Stimulated activated CD8-positive, alpha-beta memory T cell treated with anti-CD3 and anti-CD28 coated beads, Interleukin-7, amount 100 ng/mL, for 24 hours (primary cell): ENCODE results near the gene TRAF3IP1.
"Not testable (repeated sequence)": the region's sequence is repeated elsewhere in the genome, so short reads cannot be mapped to it uniquely, and the experiment has no call there.

Source experiments
- DNase-seq: peaks from one replicate; pipeline ENCODE4 v3.0.0-alpha.2; 2020; ENCODE audit warnings: low read depth

Gene TRAF3IP1

DNA sequence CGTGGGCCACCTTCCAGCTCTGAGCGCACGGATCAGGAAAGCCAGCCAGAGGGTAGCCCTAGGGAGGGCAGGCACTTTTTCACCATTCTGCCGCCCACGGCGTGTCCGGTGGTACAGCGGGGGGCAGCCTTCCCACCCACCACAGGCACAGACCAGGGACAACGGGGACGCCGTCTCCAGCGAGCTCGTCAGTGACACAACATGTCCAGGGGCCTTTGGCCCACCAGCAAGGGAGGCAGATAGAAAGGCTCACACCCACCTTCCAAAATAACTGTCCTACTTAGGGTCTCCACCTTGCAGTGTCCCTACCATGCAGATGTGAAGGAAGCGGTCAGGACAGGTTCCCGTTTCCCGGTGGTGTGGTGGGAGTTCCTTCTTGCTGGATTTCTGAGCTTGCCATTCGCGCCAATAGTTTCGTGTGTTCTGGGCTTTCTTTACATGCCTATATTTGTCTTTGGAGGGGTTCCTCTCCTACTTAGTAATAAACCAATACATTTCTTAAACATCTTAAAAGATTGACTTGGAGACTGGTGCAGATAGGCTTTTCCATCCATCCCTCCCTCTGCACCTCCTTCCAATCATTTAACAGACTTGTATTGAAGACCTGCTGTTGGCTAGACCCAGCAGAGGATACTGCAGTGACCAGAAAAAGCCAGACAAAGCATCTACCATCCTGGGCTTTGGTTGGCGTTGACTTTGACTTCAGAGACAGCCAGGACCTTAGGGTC is 107.3 kb downstream of the TRAF3IP1 start:
- no peak for DNase-seq

DNA sequence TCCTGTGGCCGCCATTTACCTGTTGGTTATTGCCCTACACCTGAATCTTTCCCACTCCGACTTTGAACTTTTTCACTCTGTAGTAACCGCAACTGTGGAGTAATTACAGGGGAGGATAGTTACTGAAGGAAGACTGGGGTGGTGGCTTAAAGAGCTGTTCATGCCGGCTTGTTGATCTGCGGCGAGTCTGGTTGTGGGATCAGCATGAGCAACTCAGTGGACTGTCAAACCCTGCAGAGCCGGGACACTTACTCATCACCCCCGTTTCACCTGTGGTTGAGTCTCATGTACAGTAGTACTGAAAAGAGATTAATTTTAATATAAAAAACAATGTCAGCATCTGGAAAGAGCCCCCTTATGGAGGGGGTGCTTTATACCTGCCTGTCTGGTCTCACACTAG is 108.5 kb downstream of the TRAF3IP1 start:
- no peak for DNase-seq

DNA sequence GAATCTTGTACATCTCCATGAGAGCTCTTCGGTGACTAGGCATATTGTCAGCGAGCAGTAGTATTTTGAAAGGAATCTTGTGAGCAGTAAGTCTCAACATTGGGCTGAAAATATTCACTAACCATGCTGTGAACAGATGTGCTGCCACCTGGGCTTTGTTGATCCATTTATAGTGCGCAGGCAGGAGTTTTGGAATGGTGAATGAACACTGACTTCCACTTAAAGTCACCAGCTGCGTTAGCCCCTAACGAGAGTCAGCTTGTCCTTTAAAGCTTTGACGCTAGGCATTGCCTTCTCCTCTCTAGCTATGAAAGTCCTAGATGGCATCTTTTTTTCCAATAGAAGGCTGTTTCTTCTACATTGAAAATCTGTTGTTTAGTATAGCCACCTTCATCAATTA is 110.5 kb downstream of the TRAF3IP1 start:
- no peak for DNase-seq

DNA sequence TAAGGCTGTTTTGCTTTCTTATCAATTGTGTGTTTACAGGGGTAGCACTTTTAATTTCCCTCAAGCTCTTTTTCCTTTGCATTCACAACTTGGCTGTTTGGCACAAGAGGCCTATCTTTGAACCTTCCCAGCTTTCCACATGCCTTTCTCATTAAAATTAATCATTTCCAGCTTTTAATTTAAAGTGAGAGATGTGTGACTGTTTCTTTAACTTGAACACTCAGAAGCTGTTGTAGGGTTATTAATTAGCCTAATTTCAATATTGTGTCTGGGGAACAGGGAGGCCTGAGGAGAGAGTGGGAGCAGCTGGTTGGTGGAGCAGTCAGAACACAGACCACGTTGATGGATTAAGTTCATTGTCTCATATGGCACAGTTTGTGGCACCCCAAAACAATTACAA is 111.1 kb downstream of the TRAF3IP1 start:
- DNase-seq: no peak

DNA sequence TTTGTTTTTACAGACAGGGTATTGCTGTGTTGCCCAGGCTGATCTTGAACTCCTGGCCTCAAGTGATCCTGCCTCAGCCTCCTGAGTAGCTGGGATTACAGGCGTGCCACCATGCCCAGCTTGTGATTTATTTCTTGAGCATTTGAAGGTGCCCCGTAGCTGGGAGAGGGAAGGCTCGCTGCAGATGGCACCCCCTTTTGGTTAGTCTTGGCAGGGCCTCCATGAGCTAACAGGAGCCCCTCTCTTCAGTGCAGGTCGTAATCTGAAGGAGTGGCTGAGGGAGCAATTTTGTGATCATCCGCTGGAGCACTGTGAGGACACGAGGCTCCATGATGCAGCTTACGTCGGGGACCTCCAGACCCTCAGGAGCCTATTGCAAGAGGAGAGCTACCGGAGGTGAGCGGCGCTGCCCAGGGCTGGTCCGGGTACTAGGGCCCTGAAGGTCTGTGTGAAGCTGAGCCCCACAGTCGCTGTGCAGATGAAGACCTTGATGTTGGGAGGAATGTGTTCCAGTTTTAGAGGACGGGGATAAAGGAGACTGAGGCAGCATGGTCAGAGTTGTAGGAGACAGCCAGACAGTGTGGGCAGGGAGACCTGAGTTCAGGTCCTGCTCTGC is 113.1 kb downstream of the TRAF3IP1 start:
- no peak for DNase-seq

DNA sequence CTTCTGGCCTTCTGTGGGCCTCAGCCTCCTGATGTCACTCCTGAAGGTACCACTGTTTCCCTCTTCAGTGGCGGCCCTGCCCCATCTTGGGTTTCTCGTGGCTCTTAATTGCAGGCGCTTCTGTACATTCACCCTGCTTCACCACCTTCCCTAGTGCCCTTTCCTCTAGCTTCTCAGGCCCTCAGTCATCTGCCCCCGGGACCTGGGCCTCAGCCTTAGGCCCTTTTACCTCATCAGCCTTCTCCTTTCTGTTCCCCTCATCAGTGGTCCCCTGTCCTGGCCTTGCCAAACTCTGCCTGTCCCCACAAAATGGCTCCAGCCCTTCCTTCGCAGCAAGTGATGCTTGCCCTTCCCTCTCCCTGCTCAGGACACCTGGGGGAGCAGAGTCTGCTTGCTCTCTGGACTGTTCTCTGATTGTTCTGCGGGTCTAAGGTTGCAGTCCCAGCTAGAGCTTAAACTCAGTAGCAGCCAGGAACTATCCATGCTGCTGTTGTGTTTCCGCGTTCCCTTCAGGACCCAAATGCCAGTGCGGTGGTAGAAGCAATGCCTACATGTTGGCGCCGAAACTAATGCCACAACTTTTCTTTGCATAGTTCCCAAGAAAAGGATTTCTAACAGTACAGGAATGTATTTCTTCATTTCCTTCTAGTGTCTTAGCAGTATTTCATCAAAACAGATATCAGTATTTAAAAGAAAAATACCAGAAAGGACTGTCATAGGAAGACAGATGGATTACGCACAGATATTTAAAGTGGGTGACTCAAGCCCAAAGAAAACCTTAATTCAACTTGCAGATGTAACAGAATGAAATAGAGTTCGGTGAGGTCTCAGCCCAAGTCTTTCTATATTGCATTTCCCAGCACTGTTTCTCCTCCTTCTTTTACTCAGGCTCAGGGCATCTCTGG is 113.9 kb downstream of the TRAF3IP1 start:
- DNase-seq: no peak

DNA sequence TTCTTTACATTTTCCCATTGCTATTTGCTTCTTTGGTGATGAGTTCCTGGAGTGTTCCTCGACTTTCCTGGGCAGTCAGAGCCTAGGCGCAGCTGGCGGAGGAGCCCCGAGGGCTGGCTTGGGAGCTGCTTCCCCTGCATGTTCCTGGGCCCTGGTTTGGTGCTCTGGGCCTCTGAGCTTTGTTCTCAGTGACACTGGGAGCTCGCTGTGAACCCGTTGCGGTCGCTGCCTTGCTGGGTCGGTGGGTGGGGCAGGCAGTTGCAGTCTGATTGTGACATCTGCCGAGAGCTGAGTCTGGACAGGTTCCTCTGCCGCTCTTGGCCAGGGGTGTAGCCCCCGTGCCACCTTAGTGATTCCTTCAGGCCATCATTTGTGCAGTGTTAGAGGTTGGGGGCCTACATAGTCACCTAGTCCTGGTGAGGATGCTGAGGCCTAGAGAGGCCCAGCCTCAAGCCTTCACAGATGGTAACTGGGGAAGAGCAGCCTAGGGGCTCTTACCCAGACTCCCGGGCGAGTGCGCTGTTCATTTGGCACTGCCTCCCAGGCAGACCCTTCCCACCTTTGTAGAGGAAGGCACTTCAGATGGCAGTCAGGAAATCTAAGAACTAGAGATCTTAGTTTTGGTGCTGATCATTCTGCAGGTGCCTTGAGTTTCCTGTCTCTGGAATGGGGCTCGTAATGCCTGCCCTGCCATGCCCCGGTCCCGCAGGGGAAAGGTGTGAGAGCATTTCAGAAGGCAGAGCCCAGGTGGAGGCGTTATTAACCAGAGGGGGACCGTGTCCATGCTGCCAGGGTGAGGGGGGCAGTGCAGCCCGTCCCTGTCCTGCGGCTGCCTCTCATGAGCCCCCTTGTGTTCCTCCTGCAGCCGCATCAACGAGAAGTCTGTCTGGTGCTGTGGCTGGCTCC is 114.8 kb downstream of the TRAF3IP1 start:
- DNase-seq: no peak

DNA sequence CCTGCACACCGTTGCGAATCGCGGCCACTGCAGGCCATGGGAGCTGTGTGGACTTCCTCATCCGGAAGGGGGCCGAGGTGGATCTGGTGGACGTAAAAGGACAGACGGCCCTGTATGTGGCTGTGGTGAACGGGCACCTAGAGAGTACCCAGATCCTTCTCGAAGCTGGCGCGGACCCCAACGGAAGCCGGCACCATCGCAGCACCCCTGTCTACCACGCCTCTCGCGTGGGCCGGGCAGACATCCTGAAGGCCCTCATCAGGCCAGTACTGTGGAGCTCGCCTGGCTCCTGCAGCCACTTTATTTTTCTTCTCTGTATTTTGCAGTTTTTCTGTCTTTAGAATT is 115.4 kb downstream of the TRAF3IP1 start:
- no peak for DNase-seq

DNA sequence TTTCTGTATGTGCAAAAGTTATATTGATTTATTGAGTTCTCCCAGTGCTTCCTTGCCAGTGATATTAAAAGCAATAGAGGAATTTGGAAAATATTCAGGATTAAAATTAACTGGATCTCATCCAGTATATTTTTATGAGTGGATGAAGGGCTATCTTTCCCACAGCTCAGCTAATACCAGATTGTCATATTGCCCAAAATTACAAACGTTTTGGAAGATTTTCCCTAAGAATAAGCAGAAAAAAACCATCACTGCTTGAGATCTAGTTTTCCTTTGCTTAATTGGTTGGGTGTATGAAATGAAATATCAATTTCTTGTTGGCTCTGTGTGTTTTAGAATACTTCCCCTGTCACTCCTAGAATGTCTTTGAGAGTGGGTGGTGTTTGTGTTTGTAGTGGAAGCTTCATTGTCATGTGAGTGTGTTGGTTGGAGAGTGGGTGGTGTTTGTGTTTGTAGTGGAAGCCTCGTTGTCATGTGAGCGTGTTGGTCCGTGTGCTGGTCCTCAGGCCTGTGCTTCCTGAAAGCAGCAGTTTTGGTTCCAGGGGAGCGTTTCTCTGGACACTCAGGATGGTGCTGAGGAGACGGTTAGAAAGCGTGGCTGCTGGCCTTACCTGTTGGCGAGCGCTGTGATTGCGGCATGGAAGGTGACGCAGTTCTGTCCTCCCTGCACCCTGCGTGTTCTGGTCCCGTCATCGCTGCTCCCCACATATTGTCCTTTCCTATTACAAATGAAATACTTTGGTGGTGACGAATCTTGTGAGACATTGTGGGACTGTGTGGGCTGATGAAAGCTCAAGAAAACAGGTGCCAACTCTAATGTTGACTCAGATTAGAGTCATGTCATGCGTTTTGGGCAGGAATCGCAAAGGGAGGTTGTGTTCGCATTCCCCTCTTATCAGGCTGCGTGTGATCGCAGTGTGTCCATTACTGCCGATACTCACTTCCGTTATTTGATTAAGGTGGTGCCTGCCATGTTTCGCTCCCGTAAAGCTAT is 118.8 kb downstream of the TRAF3IP1 start:
- DNase-seq: peak; percentile 12

DNA sequence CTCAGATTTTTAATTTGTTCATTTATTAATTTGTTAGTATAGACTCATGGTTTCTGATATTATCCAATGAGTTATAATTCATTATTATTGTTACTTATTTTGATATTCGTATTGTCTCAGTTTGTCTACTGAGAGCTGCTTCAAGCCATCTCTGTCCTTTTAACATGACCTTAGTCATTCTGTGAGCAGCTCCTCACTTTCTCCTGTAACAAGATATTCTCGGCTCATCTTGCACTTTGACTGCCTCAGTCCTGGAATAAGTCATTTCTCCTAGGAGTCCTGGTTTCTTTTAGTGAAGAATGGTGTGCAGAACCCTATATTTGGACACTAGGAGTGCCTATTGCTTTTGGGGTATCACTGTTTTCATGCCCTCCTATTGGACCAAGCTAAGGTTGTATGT is 119.6 kb downstream of the TRAF3IP1 start:
- DNase-seq: no peak

DNA sequence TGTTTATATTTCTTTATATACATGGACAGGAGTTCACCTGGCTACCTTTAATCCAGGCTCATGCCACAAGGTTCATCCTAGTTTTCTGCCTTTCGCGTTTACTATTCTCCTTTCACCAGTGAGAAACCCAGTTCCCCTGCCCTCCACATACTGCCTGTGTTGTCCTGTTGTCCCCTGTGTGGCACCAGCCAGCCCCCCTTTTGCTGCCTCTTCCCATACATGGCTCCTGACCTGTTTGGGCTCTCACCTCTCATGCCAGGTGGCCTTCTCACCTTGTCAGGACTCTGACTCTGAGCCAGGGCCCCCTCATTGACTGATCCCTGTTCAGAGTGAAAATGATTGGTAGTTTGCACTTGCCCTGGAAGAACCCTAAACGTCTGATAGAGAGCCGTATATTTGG is 120.0 kb downstream of the TRAF3IP1 start:
- no peak for DNase-seq

DNA sequence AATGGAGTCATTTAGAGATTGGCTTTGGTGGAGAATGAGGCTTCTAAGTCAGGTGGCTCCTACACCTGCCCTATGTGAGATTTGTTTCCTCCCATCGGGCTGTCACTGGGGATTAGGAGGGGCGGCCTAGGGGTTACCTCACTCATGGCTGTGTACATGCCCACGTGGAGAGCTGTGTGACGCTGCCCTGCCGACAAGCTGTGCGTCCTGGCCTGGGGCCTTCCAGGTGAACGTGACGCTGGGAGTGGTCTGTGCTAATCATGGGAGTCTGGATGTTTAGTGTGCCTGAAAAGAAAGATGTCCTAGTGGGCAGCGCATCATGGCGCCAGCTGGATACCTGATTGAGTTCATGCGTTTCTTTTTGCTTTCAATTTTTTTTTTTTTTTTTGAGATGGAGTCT is 120.4 kb downstream of the TRAF3IP1 start:
- DNase-seq: no peak

DNA sequence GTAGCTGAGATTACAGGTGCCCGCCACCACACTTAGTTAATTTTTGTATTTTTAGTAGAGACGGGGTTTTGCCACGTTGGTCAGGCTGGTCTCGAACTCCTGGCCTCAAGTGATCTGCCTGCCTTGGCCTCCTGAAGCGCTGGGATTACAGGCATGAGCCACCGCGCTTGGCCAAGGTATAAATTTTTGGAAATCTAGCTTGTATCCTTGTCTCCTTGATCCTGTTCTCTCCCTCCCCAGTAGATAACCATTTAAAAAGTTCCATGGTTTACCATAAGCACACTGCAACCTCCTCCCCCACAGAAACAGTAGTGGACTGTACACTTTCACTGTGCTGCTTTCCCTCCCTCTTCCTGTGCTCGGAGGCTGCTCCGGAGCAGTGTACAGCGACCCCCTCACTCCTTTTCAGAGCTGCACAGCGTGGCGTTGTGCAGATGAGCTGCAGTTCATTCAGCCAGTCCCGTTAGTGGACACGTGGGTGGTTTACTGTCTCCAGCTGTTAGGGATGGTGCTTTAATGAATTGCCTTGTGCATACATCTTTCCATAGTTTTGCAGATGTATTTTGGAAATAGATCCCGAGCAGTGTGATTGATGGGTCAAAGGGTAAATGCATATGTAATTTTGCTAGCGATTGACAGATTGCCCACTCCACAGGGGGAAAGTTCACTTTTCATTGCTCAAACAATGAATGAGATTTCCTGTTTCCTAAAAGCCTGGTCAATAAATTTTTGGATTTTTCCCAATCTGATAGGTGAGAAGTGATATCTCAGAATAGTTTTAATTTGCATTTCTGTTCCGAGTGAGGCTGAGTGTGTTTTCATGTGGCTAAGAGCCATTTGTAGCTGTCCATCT is 121.2 kb downstream of the TRAF3IP1 start:
- DNase-seq: no peak

DNA sequence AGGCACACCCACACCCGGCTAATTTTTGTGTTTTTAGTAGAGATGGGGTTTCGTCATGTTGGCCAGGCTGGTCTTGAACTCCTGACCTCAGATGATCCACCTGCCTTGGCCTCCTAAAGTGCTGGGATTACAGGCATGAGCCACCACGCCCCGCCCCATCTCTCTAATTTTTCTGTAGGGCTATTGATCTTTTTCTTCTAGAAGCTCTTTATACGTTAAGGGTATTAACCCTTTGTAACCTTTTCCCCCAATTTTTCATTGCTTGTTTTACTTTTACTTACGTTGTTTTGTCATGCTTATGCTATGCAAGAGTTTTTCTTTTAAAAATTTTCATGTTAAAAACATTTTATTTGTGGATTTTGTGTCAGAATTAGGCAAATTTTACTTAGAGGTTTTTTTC is 121.9 kb downstream of the TRAF3IP1 start:
- DNase-seq: not testable (repeated sequence)

DNA sequence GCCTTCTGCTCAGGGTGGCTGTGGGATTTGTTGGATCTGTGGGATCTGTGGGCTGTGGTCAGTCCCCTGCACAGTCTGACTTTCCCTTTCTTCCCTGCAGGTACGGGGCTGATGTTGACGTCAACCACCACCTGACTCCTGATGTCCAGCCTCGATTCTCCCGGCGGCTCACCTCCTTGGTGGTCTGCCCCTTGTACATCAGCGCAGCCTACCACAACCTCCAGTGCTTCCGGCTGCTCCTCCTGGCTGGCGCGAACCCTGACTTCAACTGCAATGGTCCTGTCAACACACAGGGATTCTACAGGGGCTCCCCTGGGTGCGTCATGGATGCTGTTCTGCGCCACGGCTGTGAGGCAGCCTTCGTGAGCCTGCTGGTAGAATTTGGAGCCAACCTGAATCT is 123.9 kb downstream of the TRAF3IP1 start:
- DNase-seq: no peak

DNA sequence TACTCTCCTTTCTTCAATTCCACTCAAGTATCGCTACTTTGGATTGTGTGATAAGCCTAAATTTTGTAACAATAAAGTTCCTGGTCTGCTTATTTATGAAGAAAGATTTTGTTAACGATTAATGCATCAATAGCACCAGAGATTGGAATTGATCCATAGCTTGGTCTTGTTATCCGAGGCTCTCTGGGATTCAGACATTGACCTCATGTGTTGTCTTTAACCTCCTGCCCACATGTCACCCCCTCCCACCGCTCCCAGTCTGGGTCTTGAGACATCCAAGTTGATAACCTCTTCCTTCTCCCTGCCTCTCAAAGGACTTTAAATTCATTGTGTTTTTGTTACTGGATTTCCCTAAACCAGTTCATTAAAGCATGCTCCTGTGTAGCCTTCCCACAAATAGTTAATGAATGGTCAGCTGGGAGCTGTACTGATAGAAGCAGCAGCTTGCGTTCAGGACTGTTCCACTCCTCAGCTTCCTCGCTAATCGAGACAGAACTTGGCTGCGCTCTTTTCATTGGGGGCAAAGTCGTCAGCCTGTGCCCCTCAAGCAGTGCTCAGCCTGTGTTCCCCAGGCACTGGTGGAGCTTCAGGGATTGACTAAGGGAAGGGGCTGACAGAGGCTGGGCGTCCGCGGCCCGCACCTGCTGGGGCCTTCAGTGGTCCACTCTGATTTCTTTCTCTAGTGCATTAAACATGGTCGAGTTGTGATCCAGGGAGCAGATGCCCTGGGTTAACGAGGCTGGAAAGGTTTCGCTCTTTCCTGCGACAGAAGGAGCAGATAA is 125.3 kb downstream of the TRAF3IP1 start:
- DNase-seq: no peak

DNA sequence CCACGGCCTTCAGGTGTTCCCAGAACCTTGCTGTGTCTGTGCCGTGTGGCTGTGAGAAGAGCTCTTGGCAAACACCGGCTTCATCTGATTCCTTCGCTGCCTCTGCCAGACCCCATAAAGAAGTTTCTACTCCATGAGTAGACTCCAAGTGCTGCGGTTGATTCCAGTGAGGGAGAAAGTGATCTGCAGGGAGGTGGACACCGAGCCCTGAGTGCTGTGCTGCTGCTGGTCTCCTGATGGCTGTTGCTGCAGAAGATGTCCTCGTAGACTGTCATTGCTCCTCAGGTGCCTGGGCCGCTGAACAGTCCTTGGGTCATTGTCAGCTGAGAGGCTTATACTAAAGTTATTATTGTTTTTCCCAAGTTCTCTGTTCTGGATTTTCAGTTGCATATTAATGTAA is 126.1 kb downstream of the TRAF3IP1 start:
- DNase-seq: no peak

DNA sequence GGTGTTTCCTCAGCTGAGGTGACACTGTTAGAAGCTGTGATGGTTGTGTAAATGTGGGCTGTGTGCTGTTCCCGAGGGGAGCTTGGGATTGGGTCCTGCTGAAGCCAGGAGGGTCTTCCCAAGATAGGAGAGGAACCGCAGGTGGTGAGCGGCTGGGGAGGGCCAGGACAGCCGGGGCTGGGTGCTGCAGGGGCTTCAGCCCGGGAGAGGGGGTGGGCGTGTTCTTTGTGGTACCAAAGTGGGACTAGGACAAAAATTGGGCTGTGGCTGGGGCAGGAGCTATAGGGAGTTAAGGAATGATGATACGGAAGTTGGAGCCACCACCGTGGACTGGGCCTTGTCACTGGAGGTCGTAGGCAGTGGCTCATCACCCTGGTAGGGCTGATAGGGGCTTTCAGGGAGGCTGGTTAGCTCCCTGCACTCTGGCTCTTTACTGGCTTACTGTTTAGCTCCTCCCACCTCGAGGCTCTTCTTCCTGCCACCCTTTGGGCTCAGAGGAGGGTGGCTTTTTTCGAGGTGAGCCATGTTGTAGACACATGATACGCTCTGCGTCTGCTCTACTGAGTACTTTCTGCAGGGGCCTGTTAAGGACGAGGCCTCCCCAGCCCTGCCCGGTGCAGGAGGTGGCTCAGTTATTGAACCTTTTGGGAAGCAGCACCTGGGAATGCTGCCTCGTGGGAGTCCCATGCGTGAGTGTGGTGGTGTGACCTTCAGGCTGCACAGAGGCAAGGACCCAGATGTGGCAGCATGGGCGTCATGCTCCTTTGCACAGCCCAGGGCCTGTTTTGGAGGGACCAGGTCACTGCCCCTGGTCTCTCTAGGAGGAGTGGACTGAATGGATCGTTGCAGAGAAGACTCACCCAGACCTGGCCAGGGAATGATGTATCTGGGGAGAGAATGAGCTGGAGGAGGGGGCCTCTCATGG is 128.0 kb downstream of the TRAF3IP1 start:
- DNase-seq: no peak
